BE2C (cell line): ENCODE measurements around the gene ALOX12.
"Not testable (repeated sequence)": the region's sequence is repeated elsewhere in the genome, so short reads cannot be mapped to it uniquely, and the experiment has no call there.

Source experiments
- DNase-seq: peaks from one replicate; pipeline ENCODE4 v3.0.0-alpha.2; 2020
- H3K27me3 ChIP-seq: fragments of 250-450 bp; sonication (Bioruptor Pico); 2 replicates; pipeline ENCODE4 v1.5.1; 2020; ENCODE audit warnings: mild to moderate bottlenecking
- H3K36me3 ChIP-seq: fragments of 250-450 bp; sonication (Bioruptor Pico); 2 replicates; pipeline ENCODE4 v1.5.1; 2020; ENCODE audit warnings: mild to moderate bottlenecking
- H3K4me1 ChIP-seq: fragments of 250-450 bp; sonication (Bioruptor Pico); 2 replicates; pipeline ENCODE4 v1.5.1; 2020
- H3K4me3 ChIP-seq: 2 replicates; pipeline ENCODE4 v1.5.1; 2011; ENCODE audit warnings: low read depth, low read length
- H3K9me3 ChIP-seq: fragments of 250-450 bp; sonication (Bioruptor Pico); 2 replicates; pipeline ENCODE4 v1.5.1; 2020
- CTCF ChIP-seq: IDR thresholded peaks from 2 replicates; pipeline ENCODE4 v1.5.1; 2012; ENCODE audit warnings: mild to moderate bottlenecking, low read depth, low read length

Gene ALOX12

GRCh38 chr17:6959700-6960099 is 36.1 kb upstream of the ALOX12 start:
- no peak overlapping the region for H3K4me3 ChIP-seq
- no peak for DNase-seq
- H3K36me3 ChIP-seq, result no peaks in the 10 kb centered on the region
- no peaks in the 10 kb centered on the region for H3K9me3 ChIP-seq
- H3K27me3 ChIP-seq, result no peaks in the 10 kb centered on the region
- TF ChIP-seq CTCF, result no peak
- no peaks in the 10 kb centered on the region for H3K4me1 ChIP-seq

GRCh38 chr17:6969323-6969726 is 26.5 kb upstream of the ALOX12 start:
- no peak for DNase-seq
- Histone ChIP-seq H3K4me3 (no peak overlapping the region), H3K9me3 (no peaks in the 10 kb centered on the region), H3K4me1 (no peaks in the 10 kb centered on the region), H3K27me3 (peaks cover 13% of the 10 kb centered on the region), H3K36me3 (no peaks in the 10 kb centered on the region)
- no peak for TF ChIP-seq CTCF

GRCh38 chr17:6970992-6971391 is 24.9 kb upstream of the ALOX12 start:
- Histone ChIP-seq H3K4me3 (no peak overlapping the region), H3K4me1 (no peaks in the 10 kb centered on the region), H3K27me3 (peaks cover 13% of the 10 kb centered on the region), H3K36me3 (no peaks in the 10 kb centered on the region), H3K9me3 (no peaks in the 10 kb centered on the region)
- no peak for DNase-seq
- TF ChIP-seq CTCF, result no peak

- H3K4me3 ChIP-seq, H3K27me3 ChIP-seq, DNase-seq, H3K9me3 ChIP-seq, H3K36me3 ChIP-seq, H3K4me1 ChIP-seq: not testable (repeated sequence)
Measured at GRCh38 chr17:6979440-6979839, 16.4 kb upstream of the ALOX12 start.

GRCh38 chr17:6981426-6981825 is 14.4 kb upstream of the ALOX12 start:
- no peaks in the 10 kb centered on the region for H3K9me3 ChIP-seq
- no peaks in the 10 kb centered on the region for H3K4me1 ChIP-seq
- TF ChIP-seq CTCF, result no peak
- no peak overlapping the region for H3K4me3 ChIP-seq
- no peaks in the 10 kb centered on the region for H3K36me3 ChIP-seq
- DNase-seq, result no peak
- H3K27me3 ChIP-seq, result no peaks in the 10 kb centered on the region

GRCh38 chr17:6985266-6985665 is 10.6 kb upstream of the ALOX12 start:
- Histone ChIP-seq H3K9me3 (no peaks in the 10 kb centered on the region), H3K36me3 (no peaks in the 10 kb centered on the region), H3K27me3 (no peaks in the 10 kb centered on the region), H3K4me3 (no peak overlapping the region), H3K4me1 (no peaks in the 10 kb centered on the region)
- no peak for TF ChIP-seq CTCF
- DNase-seq, result no peak

GRCh38 chr17:6986676-6987075 is 9.2 kb upstream of the ALOX12 start:
- no peak overlapping the region for H3K4me3 ChIP-seq
- H3K36me3 ChIP-seq, result no peaks in the 10 kb centered on the region
- no peak for TF ChIP-seq CTCF
- no peak for DNase-seq
- H3K27me3 ChIP-seq, result no peaks in the 10 kb centered on the region
- no peaks in the 10 kb centered on the region for H3K4me1 ChIP-seq
- no peaks in the 10 kb centered on the region for H3K9me3 ChIP-seq
